ENCODE measurements around the gene MTMR3.

The MTMR3 gene

DNA sequence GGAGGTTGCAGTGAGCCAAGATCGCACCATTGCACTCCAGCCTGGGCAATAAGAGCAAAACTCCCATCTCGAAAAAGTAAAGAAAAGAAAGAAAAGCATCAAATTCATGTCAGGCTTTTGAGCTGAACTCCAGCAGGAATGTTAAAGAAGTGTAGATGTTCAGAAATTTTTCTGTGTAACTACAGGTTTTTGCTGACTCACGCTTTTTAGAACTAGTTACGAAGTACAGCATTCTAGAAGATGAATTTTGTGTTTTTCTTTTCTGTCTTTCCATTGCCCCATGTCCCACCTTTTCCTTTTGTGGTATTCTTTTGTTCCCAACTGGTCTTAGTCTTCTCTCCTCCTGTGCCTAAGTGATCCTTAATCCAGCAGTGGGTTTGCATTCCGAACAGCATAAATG, 141.3 kb downstream of the MTMR3 start:
- no peak for DNase-seq

DNA sequence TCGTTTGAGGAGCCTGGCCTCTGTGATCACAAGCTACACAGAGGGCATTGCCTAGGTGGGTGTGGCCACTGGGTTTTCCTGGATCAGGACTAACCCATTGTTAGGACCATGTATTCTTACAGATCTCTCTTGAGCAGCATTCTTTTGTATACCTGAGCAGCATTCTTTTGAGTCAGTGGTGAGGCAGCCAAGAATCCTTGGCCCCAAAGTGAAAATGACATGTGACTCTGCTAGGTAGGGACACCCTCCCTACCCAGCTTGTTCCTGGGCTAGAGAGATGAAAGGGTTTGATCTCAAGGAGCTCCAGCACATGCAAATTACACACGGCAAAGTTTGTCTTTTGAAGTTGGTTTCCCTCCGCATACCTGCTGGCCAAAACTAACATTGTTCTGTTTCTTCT, 142.2 kb downstream of the MTMR3 start:
- DNase-seq: no peak

DNA sequence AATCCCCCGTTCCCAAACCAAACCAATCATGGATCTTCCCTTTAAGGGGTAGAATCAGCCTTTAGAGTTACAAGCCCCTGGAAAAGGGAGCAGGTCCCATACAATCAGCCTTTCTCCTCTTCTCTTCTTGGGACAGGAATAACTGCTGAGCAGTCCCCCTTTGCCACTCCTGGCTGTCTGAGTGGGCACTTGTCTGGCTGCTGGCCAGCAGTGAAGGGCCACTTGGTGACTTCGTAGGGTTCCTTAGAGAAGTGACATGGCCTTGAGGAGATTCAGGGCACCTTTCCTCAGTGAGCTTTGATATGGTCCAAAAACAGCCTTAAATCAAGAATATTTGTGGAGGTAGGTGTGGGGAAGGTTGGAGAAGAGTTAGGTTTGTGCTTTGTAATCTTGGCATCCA, 143.8 kb downstream of the MTMR3 start:
- no peak for DNase-seq

DNA sequence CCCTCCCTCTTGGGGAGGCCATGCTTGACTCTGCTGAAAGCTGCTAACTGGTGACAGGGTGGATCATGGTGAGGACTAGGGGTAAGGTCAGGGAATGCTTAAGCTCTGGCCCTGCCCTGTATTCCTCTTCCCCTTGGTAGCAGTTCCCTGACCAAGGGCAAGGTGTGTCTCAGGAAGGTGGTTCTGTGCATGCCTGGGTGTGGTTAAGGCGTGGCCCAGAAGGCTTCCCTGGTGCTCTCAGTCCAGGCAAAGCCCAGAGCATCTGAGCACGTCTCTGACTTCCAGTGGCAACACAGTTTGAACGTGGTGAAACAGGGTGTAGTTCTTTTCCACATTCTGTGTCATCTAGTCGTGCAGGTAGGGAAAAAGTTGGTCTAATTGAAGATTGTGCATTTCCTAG, 144.2 kb downstream of the MTMR3 start:
- DNase-seq: no peak

DNA sequence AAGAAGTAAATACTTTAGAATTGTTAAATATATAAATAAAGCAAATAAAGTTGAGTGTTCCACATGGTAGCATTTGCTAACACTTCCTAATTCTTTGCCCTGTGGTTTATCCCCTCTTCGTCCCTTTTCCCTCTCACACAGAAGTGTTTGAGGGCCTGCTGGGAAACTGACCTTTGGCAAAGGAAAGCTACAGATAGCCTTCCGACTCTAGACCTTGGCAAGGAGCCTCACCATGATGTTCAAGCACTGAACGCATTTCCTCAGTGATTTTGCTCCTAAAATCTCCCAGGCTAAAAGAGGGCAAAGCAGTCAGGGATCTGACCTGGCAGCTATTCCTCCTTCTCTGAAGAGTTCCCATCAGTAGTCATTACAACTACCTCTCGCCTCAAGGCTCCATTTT, 144.8 kb downstream of the MTMR3 start:
- DNase-seq: no peak

DNA sequence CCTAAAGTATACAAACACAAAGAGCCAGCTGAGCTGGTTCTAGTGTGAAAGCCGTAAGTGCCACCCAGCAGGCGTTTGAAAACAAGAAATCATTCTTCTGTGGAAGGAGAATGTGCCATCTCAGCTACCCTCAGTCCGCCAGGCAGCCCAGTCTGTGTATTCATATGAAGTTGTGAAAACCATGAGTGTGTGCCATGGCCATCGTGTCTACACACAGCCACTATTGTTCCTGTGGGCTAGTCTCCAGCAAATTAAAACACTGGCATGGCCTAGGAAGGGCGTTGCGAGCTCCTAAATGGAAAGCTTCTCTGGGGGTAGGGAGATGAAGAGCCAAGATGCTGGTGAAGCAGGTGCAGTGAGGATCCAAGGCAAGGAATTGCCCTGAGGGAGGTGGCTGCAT, 145.8 kb downstream of the MTMR3 start:
- DNase-seq: peak in 50 of 56 donors; percentile 19 to 88 (median 54)

DNA sequence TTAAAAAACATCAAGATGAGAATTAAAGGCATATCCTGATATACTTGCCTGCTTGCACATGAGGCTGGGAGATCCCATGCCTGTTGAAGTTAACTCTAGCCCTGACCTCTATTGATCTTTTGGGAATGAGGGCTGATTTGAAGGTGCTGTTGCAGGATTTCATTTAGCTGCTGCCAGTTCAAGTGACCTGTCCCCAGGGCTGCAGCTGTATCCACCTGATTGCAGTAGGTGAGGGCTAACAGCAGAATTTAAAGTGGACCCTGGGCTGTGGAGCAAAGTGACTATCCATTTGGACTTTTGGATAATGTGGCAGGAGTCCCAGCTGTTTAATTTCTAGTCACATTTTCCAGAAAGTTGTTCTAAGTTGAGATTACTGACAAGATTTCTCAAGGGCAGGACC, 146.5 kb downstream of the MTMR3 start:
- DNase-seq: no peak

DNA sequence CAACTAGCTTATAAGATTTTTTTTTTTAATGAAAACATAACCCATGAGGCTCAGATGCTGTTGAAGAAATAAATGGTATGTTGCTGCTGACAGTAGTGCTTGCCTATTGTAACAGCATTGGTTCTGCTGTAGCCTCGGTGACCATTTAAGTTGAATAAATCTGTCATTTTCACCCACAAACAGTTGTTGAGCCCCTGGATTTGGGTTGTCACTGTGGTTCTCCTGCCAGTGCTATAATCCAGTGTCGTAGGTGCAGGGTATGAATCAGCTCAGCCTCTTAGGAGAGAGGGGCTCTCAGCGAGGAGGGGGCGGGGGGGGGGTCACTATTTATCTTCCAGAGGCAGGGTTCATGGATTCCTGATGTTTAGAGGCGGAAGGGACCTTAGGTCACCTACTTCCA, 147.4 kb downstream of the MTMR3 start:
- no peak for DNase-seq

DNA sequence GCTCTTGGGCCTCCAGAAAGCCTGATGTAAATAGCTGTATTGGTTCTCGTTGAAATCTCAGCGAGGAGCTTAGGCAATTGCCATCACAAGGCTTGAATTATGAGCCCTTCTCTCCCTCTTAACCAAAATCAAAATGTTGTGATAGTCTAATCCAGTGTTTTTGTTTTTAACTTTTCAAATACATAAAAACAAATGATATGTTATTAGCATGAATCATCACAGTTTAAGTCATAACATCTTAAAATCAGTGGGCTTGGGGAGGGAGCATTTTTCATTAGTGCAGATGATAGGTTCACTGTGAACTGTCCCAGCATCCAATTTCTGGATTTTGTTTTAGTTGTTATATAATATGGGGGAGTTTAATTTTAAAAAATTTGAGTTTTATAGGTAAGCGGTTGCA, 148.4 kb downstream of the MTMR3 start:
- DNase-seq: no peak

DNA sequence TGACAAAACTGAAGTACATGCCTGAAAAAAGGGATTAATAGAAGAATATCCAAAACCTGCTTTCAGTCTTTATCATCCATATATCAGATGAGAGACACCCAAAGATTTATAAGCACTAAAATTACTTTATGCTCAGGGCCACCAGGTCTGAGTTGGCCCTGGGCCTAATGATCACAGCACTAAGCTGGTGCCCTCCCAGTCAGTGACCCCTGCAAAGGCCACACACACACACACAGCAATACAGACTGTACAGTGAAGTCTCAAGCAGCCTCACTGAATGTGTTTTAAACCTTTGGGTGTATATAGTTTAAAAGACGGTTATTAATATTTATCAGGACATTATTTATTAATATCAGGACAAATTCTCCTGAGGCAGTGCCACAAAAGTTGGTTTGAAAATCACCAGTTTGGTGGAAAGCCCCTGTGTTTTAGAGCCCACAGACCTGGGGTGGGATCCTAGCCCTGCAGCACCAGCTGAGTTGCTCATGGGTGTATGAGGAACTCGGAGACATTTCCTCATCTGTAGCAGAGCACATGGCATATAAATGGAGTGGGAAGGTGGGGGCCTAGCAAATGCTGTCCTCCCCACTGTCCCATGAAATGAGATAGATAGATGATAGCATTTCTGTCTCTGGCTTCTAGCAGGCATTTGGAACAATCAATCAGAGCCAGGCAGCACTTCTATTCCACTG, 148.9 kb downstream of the MTMR3 start:
- no peak for DNase-seq

DNA sequence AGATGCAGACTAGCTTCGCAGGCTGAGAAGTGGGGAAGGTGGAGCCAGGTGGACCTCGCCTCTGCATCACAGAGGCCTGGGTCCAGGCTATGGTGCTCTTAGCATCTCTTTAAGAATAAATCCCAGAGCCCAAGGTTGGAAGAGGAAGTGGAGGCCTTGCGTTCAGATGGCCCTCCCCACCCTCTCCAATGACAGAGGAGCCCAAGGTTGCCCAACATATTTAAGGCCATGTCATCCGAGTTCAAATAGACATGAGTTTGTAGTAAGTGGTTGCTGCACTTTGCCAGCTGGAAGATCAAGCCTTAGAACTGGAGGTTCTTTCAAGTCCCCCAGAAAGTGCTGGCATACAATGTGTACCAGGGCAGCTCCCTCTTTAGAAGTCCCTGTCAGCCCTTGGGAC, 150.2 kb downstream of the MTMR3 start:
- no peak for DNase-seq

DNA sequence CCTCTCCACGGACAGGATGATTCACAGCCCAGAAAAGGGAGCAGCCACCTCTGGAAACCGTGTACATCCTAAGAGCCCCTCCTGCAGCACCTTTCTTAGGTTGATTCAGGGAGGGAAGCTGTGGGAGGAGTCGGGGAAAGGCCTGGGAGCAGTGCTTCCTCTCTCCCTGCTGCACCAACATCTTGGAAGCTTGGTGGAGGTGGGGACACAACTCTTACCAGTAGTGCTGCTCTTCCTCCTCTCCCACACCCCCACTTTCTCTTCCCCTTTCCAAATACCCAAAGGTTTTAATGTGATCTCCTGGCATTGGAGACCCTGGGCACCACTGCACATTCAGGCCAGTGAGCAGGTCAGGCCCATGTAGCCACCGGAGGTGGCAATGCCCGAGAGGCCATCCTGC, 150.9 kb downstream of the MTMR3 start:
- no peak for DNase-seq

DNA sequence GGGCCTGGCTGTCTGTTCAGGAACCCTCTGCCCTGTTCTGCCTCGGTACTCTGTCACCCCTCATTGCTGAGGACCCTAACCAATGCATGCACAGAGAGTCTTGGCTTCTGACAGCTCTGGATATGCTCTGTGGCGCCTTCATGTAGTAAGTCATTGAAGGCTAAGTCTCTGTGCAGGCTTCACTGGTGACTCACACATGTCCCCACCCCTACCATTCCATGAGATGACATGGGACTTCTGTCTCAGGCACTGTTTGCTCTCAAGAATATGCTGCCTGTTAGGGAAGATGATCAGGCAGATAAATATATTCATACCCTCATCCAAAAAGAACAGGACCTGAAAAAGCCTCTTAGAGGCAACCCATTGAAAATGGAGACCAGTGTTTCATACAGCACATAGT, 153.7 kb downstream of the MTMR3 start:
- no peak for DNase-seq

DNA sequence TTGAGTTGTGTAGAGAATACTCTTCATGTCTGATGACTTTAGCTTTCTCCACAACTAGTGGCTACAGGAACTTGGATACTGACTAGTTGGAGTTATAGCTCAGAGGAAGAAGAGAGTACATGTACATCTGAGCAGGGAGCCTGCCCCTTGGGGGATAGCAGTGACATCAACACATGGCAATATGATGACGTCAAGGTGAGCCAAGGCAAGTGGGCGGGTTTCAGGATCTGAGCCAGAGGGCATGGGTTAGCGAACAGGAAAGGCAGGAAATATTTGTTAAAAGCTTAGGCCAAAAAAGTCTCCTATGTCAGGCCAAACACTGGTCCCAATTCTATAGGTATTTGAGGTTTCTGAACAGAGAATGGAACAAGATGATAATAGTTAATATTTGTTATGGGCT, 155.2 kb downstream of the MTMR3 start:
- DNase-seq: no peak

DNA sequence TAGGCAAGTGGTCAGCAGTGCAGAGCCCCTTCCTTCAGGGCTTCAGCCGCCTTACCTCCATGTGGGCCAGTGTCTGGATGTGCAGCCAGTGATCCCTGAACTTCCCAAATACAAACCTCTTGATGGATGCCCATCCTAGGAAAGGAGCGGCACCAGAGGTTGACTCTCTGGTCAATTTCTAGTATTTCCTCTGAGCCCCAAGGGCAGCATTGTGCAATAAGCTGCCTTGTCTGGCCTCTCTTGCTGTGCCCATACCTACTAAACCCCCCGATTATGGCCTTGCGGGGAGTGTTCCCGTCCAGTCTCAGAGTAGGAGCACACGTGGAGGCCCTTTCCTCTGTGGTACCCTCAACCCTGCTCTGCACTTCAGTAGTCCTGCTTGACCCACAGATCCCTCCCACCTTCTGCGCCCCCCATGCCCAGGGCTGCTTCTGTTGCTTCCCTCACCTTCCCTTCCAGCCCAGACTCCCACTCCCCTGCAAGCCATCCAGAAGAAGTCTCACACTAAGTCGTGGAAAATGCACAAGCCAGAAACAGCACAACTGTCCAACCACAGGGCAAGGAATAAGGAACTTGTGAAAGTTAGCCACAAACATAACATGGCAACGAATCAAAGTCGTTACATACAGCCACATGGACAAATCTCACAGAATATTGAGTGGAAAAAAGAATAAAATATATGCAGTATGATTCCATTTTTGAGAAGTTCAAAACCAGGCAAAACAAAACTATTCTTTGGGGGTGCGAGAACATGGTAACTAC, 157.7 kb downstream of the MTMR3 start:
- DNase-seq: no peak

DNA sequence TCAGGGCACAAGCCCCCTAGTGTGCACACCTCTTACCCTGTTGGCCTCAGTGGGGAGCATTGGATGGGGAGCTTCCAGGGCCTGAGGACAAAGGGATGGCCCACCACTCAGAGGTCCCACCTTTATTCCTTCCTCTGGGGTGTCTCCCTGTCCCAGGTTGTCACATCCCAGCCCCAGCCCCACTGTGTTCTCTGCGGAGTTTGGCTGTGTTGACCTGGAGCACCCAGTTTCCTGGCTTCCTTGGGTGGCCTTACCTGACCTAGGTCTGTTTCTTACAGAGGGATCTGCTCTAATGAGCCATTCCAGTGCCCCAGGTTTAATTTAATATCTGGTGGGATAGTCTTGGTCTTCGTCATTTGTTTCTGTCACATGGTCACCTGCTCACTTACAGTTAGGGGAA, 158.5 kb downstream of the MTMR3 start:
- DNase-seq: no peak

DNA sequence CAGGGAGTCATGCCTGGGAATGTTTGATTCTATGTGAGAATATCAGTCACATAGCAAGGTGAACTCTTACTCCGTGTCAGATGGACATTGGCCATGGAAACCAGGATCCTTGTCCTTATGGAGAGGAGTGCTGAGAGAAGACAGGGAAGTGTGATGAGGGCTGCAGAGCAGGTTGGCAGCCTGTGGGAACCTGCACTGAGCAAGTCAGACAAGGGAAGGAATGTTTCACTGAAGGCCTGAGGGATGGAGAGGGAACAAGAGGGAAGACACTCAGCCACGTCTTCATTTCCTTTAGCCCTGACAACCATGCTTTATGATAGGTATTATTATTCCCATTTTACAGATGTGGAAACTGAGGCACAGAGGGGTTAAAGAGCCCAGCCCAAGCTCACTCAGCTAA, 158.9 kb downstream of the MTMR3 start:
- DNase-seq: no peak

DNA sequence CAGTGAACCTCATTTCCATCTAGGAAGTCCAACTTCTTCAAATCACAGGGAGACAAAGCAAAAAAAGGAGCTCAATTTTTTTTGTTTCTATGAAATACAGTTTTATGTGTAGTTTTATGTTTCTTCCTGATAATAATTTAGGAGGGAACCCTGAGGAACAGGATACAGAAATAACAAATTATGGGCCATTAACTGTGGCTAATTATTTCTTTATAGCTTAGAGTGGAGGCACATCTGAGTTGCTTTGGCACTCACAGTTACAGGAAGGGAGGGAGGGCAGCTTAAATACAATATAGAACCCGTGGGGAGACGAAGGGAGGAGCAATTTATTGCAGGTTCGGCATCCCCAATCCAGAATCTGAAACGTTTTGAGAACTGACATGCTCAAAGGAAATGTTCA, 160.2 kb downstream of the MTMR3 start:
- no peak for DNase-seq

DNA sequence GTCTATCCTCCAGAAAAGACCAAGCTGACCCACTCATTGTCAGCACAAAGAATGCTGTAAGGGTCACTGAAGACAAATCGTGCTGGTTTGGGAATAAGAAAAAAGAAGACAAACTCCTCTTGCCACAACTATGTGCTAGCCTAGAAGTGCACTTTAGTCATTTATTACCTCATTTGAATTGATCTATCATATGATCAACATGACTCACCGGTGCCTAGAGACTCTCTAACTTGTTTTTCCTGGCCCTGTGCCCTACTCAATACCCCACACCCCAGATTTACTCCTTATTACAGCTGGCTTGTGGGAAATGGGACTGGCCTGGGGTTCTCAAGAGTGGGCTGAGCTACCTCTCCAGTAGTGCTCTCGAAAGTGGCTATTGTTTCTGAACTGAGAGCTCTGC, 161.4 kb downstream of the MTMR3 start:
- no peak for DNase-seq

DNA sequence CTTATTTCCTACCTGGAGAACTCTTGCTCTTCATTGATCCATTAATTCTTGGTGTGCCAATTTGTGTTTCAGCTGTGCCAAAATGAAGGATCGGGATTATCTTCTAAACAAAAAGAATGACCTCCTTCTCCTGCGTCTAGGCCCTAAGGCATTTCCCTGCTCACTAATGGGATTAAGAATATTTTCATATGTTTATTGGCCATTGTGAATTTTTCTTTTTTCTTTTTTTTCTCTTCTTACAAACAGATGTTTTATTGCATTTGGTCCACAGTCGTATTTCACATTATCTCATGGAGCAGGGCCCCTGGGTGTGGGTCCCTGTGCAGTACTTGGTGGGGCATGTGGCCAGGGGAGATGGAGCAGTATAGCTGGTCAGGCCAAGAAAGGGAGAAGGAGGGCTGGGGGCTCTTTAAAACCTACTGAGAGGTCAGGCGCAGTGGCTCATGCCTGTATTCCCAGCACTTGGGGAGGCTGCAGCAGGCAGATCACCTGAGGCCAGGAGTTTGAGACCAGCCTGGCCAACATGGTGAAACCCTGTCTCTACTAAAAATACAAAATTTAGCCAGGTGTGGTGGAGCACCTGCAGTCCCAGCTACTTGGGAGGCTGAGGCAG, 162.0 kb downstream of the MTMR3 start:
- no peak for DNase-seq

DNA sequence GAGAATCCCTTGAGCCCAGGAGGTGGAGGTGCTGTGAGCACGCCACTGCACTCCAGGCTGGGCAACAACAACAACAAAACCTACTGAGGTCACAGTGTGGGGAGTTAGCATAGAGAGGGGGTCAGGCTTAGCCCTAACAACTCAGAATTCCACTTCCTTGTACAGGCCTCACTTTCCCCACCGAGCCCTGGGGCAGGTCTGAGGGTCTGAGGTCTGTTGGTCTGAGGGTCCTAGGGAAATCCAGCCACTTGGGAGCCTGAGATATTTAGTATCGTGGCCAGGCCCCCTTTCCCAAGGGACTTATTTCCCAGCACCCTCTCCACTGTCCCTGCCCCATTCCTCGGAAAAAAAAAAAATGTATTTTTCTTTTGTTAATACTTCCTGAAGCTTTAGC, 162.5 kb downstream of the MTMR3 start:
- no peak for DNase-seq

DNA sequence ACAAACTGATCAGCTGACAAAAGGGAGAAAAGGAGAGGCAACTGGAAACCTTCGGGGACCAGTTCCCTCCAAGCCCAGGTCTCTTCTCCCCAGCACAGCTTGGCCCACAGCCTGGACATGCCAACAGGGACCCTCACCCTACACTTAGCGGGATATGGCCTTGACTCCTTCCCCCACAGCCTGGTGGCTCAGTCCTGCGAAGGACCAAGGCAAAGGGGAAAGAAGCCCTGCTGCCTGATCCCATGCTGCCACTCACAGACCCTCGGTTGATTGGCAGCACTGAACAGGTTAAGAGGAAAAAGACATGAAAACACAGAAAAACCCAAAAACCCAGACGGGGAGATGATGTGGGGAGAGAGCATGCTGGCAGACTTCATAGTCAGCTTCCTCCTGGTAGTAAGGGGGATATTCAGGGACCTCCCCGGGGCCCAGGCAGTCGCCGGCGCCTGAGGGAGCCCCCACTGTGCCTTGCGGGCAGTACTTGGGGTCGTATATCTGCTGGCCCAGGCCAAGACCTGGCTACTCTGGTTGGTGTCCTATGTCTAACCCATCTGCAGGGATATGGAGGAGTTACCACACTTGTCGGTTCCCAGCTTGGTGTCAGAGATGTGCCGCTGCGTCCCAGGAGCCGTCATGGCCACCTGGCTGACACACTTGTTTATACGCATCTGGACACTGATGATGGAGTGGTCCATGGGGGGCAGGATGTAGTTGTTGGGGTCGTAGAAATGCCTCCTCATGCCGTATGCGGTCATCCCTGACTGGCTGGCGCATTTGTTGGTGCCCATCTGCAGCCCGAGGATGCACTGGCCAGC, 163.1 kb downstream of the MTMR3 start:
- DNase-seq: no peak
